HepG2 (cell line): ENCODE measurements around the gene BORCS5. TPM values are rescaled to one million over a fixed set of nuclear protein-coding genes. Genes with fewer than 3 reads are reported as not detected.
A peak's percentile ranks its signal among the peaks of the same experiment; 100 is the strongest.

Experiments used
- AGO1 ChIP-seq: fragments of 200-400 bp; formaldehyde crosslinking; IDR thresholded peaks from 2 replicates; pipeline ENCODE4 v1.6.1; 2017; ENCODE audit warnings: mild to moderate bottlenecking, low read depth, low read length, moderate library complexity; ENCODE audit not compliant: poor library complexity, severe bottlenecking
- ATF6 ChIP-seq: sonication (generic); formaldehyde crosslinking; conservative IDR thresholded peaks from 2 replicates; pipeline ENCODE4 v1.4.0; 2020; ENCODE audit warnings: missing genetic modification reagents
- CENPX ChIP-seq: sonication (generic); formaldehyde crosslinking; IDR thresholded peaks from 2 replicates; pipeline ENCODE4 v1.9.0; 2021; ENCODE audit warnings: mild to moderate bottlenecking, missing genetic modification reagents, moderate library complexity
- EED ChIP-seq: sonication (generic); formaldehyde crosslinking; IDR thresholded peaks from 2 replicates; pipeline ENCODE4 v1.5.0; 2020; ENCODE audit warnings: mild to moderate bottlenecking, missing genetic modification reagents
- KDM3A ChIP-seq: IDR thresholded peaks from 2 replicates; pipeline ENCODE4 v1.6.1; 2018; ENCODE audit warnings: low read depth, missing compliant biosample characterization
- MAFK ChIP-seq, 2 experiments: IDR thresholded peaks in 1 of 2; conservative IDR thresholded peaks in 1 of 2; 2 replicates each; pipeline ENCODE4 v1.6.1; 2011; ENCODE audit warnings: improper control_type of control experiment in 2 of 2, low read length in 2 of 2
- SALL2 ChIP-seq: sonication (generic); formaldehyde crosslinking; IDR thresholded peaks from 2 replicates; pipeline ENCODE4 v1.8.1; 2023; ENCODE audit warnings: mild to moderate bottlenecking, missing genetic modification reagents, inconsistent platforms
- SNAPC4 ChIP-seq: sonication (generic); formaldehyde crosslinking; IDR thresholded peaks from 2 replicates; pipeline ENCODE4 v1.4.0; 2020; ENCODE audit warnings: mild to moderate bottlenecking, missing genetic modification reagents
- SRF ChIP-seq: IDR thresholded peaks from 2 replicates; pipeline ENCODE4 v1.6.1; 2011; ENCODE audit warnings: mild to moderate bottlenecking, low read depth, low read length, moderate library complexity
- TOPORS ChIP-seq: sonication (generic); formaldehyde crosslinking; IDR thresholded peaks from 2 replicates; pipeline ENCODE4 v1.8.0; 2023; ENCODE audit warnings: mild to moderate bottlenecking, missing genetic modification reagents
- YY1 ChIP-seq: IDR thresholded peaks from 2 replicates; pipeline ENCODE4 v1.6.1; 2011; ENCODE audit warnings: low read length, low read depth, moderate library complexity, mild to moderate bottlenecking; ENCODE audit not compliant: insufficient read depth, insufficient replicate concordance
- ZBTB14 ChIP-seq: sonication (generic); formaldehyde crosslinking; IDR thresholded peaks from 2 replicates; pipeline ENCODE4 v1.4.0; 2020; ENCODE audit warnings: missing genetic modification reagents
- ZNF574 ChIP-seq: sonication (generic); formaldehyde crosslinking; IDR thresholded peaks from 2 replicates; pipeline ENCODE4 v1.4.0; 2020; ENCODE audit warnings: missing genetic modification reagents
- ZNF776 ChIP-seq: sonication (generic); formaldehyde crosslinking; IDR thresholded peaks from 2 replicates; pipeline ENCODE4 v1.4.0; 2020; ENCODE audit warnings: mild to moderate bottlenecking, missing genetic modification reagents
- ZNF883 ChIP-seq: sonication (generic); formaldehyde crosslinking; IDR thresholded peaks from 2 replicates; pipeline ENCODE4 v1.5.1; 2020; ENCODE audit warnings: mild to moderate bottlenecking, missing genetic modification reagents; ENCODE audit errors: not compliant biosample characterization
- ZNF891 ChIP-seq: sonication (generic); formaldehyde crosslinking; IDR thresholded peaks from 2 replicates; pipeline ENCODE4 v1.5.0; 2020; ENCODE audit warnings: mild to moderate bottlenecking, missing genetic modification reagents
- polyA plus RNA-seq, 8 experiments: library from polyadenylated mRNA; depleted of rRNA in 3 of 8; stranded (reverse) in 7 of 8; unstranded in 1 of 8; fragments of >200 nt; fragmentation: Illumina TruSeq in 4 of 8; extraction: Trizol in 4 of 8; gene quantifications; 2 replicates each; pipeline versions ENCODE4 v1.2.1 to v1.2.3, GENCODE V29; 2011 to 2016; ENCODE audit warnings: low read depth in 4 of 8, missing spikeins in 1 of 8, mixed read lengths in 1 of 8; ENCODE audit not compliant: insufficient read depth in 1 of 8
- total RNA-seq, 5 experiments: library from RNA; depleted of rRNA; stranded (reverse); fragments of >200 nt; fragmentation: Illumina TruSeq; extraction: Trizol; gene quantifications; 2 replicates each; pipeline ENCODE4 v1.2.3, GENCODE V29; 2016; ENCODE audit warnings: low read depth in 1 of 5

Gene BORCS5
- total and polyA plus RNA-seq, 2 of the 13 experiments (the other 11 are each of a cell fraction or from before 2014, with no cell fraction given), result 3.9 to 4.7 TPM

- TF ChIP-seq YY1 (peak; percentile 12), ZNF891 (CRISPR knock-in tag) (peak; percentile 26; the same call in 1 of the 2 replicates), EED (CRISPR knock-in tag) (no peak), SALL2 (CRISPR knock-in tag) (0 out of 2 replicates have a peak, but pooled peaks have one; percentile 44), KDM3A (CRISPR knock-in tag) (no peak), AGO1 (no peak), ZNF574 (CRISPR knock-in tag) (peak; percentile 72), ZNF776 (CRISPR knock-in tag) (no peak), ZBTB14 (CRISPR knock-in tag) (no peak), CENPX (CRISPR knock-in tag) (no peak), SNAPC4 (0 out of 2 replicates have a peak, but pooled peaks have one; percentile 26), TOPORS (CRISPR knock-in tag) (no peak), SRF (peak; percentile 75), ATF6 (CRISPR knock-in tag) (no peak), MAFK (conservative IDR thresholded peaks at IDR 0.05 in 1 of 2, IDR thresholded peaks at IDR 0.05 in 1 of 2; ENCODE audit: low read length in 2 of 2) (no peak), ZNF883 (CRISPR knock-in tag) (peak; percentile 28)
Measured at GRCh38 chr12:12349711-12350665, 6.9 kb upstream of the BORCS5 start, which contains the start of gene MANSC1 (continued).
